Mesothelial cell of epicardium (in vitro differentiated cells): Measurements from ENCODE around the gene SPRING1. TPM values are rescaled to one million over a fixed set of nuclear protein-coding genes. Genes with fewer than 3 reads are reported as not detected.

Experiments used
- DNase-seq, 2 experiments: peaks; one replicate each; pipeline ENCODE4 v3.0.0; 2021; ENCODE audit warnings: low spot score in 2 of 2; ENCODE audit not compliant: unreplicated experiment in 2 of 2
- H3K27ac Mint-ChIP-seq: 2 replicates; pipeline ENCODE4 v1.8.0; 2021; ENCODE audit warnings: mixed read lengths
- H3K27me3 Mint-ChIP-seq: 2 replicates; pipeline ENCODE4 v1.8.0; 2021; ENCODE audit warnings: low read depth, mixed read lengths
- H3K36me3 Mint-ChIP-seq: 2 replicates; pipeline ENCODE4 v1.8.0; 2021; ENCODE audit warnings: mixed read lengths
- H3K4me1 Mint-ChIP-seq: 2 replicates; pipeline ENCODE4 v1.8.0; 2021; ENCODE audit warnings: mixed read lengths
- H3K4me3 Mint-ChIP-seq: 2 replicates; pipeline ENCODE4 v1.8.0; 2021; ENCODE audit warnings: mild to moderate bottlenecking, moderate library complexity, mixed read lengths
- H3K9me3 Mint-ChIP-seq: 2 replicates; pipeline ENCODE4 v1.8.0; 2021; ENCODE audit warnings: mixed read lengths
- CTCF ChIP-seq: fragments of 200-600 bp; sonication (generic); IDR thresholded peaks from one replicate; pipeline ENCODE4 v1.5.0; 2021; ENCODE audit warnings: antibody characterized with exemption; ENCODE audit not compliant: unreplicated experiment
- total RNA-seq: library from RNA; stranded (reverse); gene quantifications from 3 replicates; pipeline ENCODE4 v1.2.1, GENCODE V29; 2021

SPRING1 gene
- total RNA-seq, 1 donor from 2014 or later = 34.3 TPM

- Mint-ChIP-seq H3K9me3 (no peaks in the 10 kb centered on the region), H3K4me1 (peaks cover 7% of the 10 kb centered on the region), H3K4me3 (no peak overlapping the region), H3K36me3 (no peaks in the 10 kb centered on the region), H3K27ac (no peak overlapping the region), H3K27me3 (no peaks in the 10 kb centered on the region)
- peak in 1 of 2 experiments; percentile 69 for DNase-seq
- peak; percentile 89 for TF ChIP-seq CTCF
Measured at GRCh38 chr12:116703214-116703795, 34.6 kb downstream of the SPRING1 start.

- TF ChIP-seq CTCF = no peak
- H3K27me3 Mint-ChIP-seq = no peaks in the 10 kb centered on the region
Measured at GRCh38 chr12:116701432-116701831, 36.4 kb downstream of the SPRING1 start.

GRCh38 chr12:116700066-116700465, 37.8 kb downstream of the SPRING1 start:
- DNase-seq = no peak
- Mint-ChIP-seq H3K4me1 (peaks cover 17% of the 10 kb centered on the region), H3K9me3 (no peaks in the 10 kb centered on the region), H3K27ac (no peak overlapping the region), H3K4me3 (no peak overlapping the region), H3K36me3 (no peaks in the 10 kb centered on the region), H3K27me3 (peaks cover 6% of the 10 kb centered on the region)
- TF ChIP-seq CTCF = no peak

More at GRCh38 chr12:116701432-116701831, 36.4 kb downstream of the SPRING1 start:
- DNase-seq = no peak
- Mint-ChIP-seq H3K4me1 (peaks cover 17% of the 10 kb centered on the region), H3K27ac (no peak overlapping the region), H3K9me3 (no peaks in the 10 kb centered on the region), H3K36me3 (no peaks in the 10 kb centered on the region), H3K4me3 (no peak overlapping the region)

- Mint-ChIP-seq H3K9me3 (no peaks in the 10 kb centered on the region), H3K27ac (no peak overlapping the region), H3K4me3 (no peak overlapping the region), H3K36me3 (no peaks in the 10 kb centered on the region), H3K27me3 (peaks cover 21% of the 10 kb centered on the region), H3K4me1 (peaks cover 26% of the 10 kb centered on the region)
- TF ChIP-seq CTCF = no peak
- no peak for DNase-seq
Measured at GRCh38 chr12:116698554-116699075, 39.3 kb downstream of the SPRING1 start.

GRCh38 chr12:116698116-116698515, 39.8 kb downstream of the SPRING1 start:
- H3K27me3 Mint-ChIP-seq = peaks cover 26% of the 10 kb centered on the region
- DNase-seq = no peak
- H3K36me3 Mint-ChIP-seq = no peaks in the 10 kb centered on the region
- H3K4me1 Mint-ChIP-seq = peaks cover 29% of the 10 kb centered on the region
- H3K9me3 Mint-ChIP-seq = no peaks in the 10 kb centered on the region
- H3K4me3 Mint-ChIP-seq = no peak overlapping the region
- peak overlapping the region; percentile 68 for H3K27ac Mint-ChIP-seq
- no peak for TF ChIP-seq CTCF
